Loucy (cell line): Measurements from ENCODE around the gene PPP1R12B.
"Not testable (repeated sequence)": the region's sequence is repeated elsewhere in the genome, so short reads cannot be mapped to it uniquely, and the experiment has no call there.

Experiments
- EZH2phosphoT487 ChIP-seq: fragments of 200-600 bp; IDR thresholded peaks from 2 replicates; pipeline ENCODE4 v1.6.1; 2018; ENCODE audit warnings: antibody characterized with exemption, mild to moderate bottlenecking, moderate library complexity, borderline replicate concordance
- TF ChIP-seq, protein P1 (sequence below): fragments of 200-600 bp; sonication (generic); conservative IDR thresholded peaks from 2 replicates; pipeline ENCODE4 v1.5.1; 2014; ENCODE audit warnings: mild to moderate bottlenecking, antibody characterized with exemption, low read length

- TF ChIP-seq, protein P1, sequence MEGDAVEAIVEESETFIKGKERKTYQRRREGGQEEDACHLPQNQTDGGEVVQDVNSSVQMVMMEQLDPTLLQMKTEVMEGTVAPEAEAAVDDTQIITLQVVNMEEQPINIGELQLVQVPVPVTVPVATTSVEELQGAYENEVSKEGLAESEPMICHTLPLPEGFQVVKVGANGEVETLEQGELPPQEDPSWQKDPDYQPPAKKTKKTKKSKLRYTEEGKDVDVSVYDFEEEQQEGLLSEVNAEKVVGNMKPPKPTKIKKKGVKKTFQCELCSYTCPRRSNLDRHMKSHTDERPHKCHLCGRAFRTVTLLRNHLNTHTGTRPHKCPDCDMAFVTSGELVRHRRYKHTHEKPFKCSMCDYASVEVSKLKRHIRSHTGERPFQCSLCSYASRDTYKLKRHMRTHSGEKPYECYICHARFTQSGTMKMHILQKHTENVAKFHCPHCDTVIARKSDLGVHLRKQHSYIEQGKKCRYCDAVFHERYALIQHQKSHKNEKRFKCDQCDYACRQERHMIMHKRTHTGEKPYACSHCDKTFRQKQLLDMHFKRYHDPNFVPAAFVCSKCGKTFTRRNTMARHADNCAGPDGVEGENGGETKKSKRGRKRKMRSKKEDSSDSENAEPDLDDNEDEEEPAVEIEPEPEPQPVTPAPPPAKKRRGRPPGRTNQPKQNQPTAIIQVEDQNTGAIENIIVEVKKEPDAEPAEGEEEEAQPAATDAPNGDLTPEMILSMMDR, result not testable (repeated sequence)
- TF ChIP-seq EZH2phosphoT487, result not testable (repeated sequence)
Observed at GRCh38 chr1:202412421-202412820, 63.9 kb downstream of the PPP1R12B start.
